Measurements from ENCODE around the gene GSTM3.

Gene GSTM3

DNA sequence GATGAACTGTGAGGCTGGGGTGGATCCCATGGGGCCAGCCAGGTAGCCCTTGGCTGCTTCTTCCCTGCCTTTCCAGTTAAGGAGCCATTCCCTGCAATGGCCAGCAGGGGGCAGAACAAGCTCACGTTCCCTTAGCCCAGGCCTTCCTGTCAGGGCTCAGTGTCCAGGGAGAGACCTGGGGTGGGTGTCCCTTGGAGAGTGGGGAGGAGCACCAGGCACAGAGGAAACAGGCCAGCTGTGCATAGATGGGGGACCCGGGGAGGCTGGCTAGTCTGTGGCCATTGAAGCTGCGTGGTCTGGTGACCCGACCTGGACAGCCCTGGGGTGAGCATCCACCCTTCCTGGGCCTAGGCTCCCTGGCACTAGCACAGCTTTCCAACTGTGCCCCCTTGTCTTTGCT, 36.1 kb upstream of the GSTM3 start:
- DNase-seq (ENCODE audit: low read depth): peak; percentile 86
- TF ChIP-seq CTCF (IDR thresholded peaks at IDR 0.05; ENCODE audit: low read depth, low read length) (peak; percentile 85), MYC (IDR thresholded peaks at IDR 0.05; ENCODE audit: low read depth, low read length) (no peak)
- no peak overlapping the region for H3K4me3 ChIP-seq (ENCODE audit: low read depth, low read length)

DNA sequence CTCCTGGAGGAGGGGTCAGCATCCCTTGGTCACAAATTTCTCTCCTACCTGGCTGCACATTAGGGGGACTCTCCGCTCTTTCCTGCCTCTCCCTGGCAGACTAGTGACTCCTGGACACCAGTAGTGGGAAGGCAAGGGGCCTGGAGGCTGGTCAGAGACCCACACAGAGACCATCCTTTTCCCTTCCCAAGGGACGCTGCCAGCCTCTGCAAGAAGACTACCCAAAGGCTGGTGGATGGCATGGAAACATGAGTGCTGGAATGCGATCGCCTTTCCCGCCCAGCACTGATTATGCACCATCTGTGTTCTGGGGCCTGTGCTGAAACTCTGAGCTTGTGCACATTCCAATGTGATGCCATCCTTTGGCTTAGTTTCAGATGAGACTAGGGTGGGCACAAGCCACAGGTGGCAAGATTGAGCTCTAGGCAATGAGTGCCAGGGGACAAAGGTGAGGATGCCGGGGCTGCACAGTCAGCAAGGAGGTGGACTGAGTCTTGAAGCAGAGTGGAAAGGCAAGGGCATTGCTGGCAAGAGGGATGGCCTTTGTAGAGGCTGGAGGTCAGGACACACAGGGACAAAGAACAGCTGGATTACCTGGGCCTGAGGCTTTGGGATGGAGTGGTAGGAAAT, 35.5 kb upstream of the GSTM3 start:
- no peak overlapping the region for H3K4me3 ChIP-seq (ENCODE audit: low read depth, low read length)
- no peak for DNase-seq (ENCODE audit: low read depth)
- no peak for TF ChIP-seq CTCF (IDR thresholded peaks at IDR 0.05; ENCODE audit: low read depth, low read length)
- TF ChIP-seq, protein P1, sequence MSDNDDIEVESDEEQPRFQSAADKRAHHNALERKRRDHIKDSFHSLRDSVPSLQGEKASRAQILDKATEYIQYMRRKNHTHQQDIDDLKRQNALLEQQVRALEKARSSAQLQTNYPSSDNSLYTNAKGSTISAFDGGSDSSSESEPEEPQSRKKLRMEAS (IDR thresholded peaks at IDR 0.05; ENCODE audit: low read depth, low read length): no peak
- TF ChIP-seq POLR2A (IDR thresholded peaks at IDR 0.05; ENCODE audit: extremely low read depth, insufficient read length): no peak
- no peak for TF ChIP-seq MYC (IDR thresholded peaks at IDR 0.05; ENCODE audit: low read depth, low read length)

DNA sequence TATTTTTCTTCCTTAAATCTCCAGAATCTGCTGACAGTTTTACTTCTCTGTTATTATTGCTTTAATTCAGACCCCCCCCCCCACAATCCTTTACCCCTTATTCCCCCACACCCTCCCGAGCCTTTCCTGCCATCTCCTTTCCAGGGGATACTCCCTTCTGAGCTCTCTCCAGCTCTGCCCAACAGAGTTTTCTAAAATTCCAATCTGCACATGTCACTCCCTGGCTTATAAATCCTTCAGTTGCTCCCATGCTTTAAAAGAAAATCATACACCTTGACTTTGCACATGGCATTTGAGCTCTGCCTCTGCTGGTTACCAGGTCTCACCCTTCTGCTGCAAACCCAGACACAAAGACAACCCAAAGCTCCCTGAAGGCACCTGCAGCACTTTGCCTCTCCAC, 34.6 kb upstream of the GSTM3 start:
- H3K4me3 ChIP-seq (ENCODE audit: low read depth, low read length): no peak overlapping the region
- TF ChIP-seq POLR2A (IDR thresholded peaks at IDR 0.05; ENCODE audit: extremely low read depth, insufficient read length) (no peak), CTCF (IDR thresholded peaks at IDR 0.05; ENCODE audit: low read depth, low read length) (no peak)
- no peak for DNase-seq (ENCODE audit: low read depth)

- DNase-seq (ENCODE audit: low read depth): no peak
- H3K4me3 ChIP-seq (ENCODE audit: low read depth, low read length): no peak overlapping the region
- TF ChIP-seq, protein P1 (IDR thresholded peaks at IDR 0.05; ENCODE audit: low read depth, low read length): no peak
- TF ChIP-seq MYC (IDR thresholded peaks at IDR 0.05; ENCODE audit: low read depth, low read length) (no peak), POLR2A (IDR thresholded peaks at IDR 0.05; ENCODE audit: extremely low read depth, insufficient read length) (no peak), CTCF (IDR thresholded peaks at IDR 0.05; ENCODE audit: low read depth, low read length) (no peak)
Measured at GRCh38 chr1:109773900-109774485, 33.2 kb upstream of the GSTM3 start.

DNA sequence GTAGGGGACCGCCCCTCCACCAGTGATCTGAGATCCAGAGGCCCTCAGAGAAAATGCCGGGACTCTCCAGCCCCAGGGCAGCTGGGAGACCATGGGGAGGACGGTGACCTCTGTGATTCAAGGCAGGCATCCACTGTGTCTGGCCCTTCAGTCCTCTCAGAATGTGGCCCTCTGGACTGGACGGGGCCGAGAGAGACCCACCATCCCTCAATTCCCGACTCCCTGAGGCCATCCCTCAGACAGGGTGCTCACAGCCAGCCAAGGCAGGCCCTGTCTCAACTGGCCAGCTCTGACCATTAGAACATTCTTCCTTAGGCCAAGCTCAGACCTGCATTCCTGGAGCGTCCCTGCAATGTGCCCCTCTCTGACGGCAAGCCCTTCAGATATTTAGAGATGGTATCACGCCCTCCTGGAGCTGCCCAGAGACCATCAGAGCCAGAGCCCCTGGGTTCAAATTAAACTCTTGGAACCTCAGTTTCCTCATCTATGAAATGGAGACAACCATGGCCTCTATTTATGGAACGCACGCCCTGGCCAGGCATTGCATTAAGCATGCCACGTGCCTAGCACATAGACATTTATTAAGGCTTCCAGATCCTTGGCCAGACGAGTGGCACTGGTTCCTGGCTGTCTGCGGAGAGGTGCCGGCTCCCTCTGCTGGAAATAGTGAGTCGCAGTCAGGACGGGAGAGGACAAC, 32.5 kb upstream of the GSTM3 start:
- peak; percentile 88 for DNase-seq (ENCODE audit: low read depth)
- no peak overlapping the region for H3K4me3 ChIP-seq (ENCODE audit: low read depth, low read length)
- TF ChIP-seq MYC (IDR thresholded peaks at IDR 0.05; ENCODE audit: low read depth, low read length) (peak; percentile 97), POLR2A (IDR thresholded peaks at IDR 0.05; ENCODE audit: extremely low read depth, insufficient read length) (no peak), CTCF (IDR thresholded peaks at IDR 0.05; ENCODE audit: low read depth, low read length) (peak; percentile 90)
- TF ChIP-seq, protein P1 (IDR thresholded peaks at IDR 0.05; ENCODE audit: low read depth, low read length): peak; percentile 97

Measured in NB4 (cell line).